Endodermal cell (in vitro differentiated cells): ENCODE results near the gene CARMIL3. TPM values are rescaled to one million over a fixed set of nuclear protein-coding genes. Genes with fewer than 3 reads are reported as not detected.

ENCODE experiments used
- DNase-seq: peaks from one replicate; pipeline ENCODE4 v3.0.0-alpha.2; 2017
- H3K27ac ChIP-seq: 2 replicates; pipeline ENCODE4 v1.5.1; 2013; ENCODE audit warnings: mild to moderate bottlenecking, low read depth, low read length, moderate library complexity
- H3K27me3 ChIP-seq: 2 replicates; pipeline ENCODE4 v1.6.1; 2013; ENCODE audit warnings: mild to moderate bottlenecking, low read length, moderate library complexity; ENCODE audit not compliant: insufficient read depth, control insufficient read depth, poor library complexity, severe bottlenecking
- H3K36me3 ChIP-seq: 2 replicates; pipeline ENCODE4 v1.7.0; 2013; ENCODE audit warnings: mild to moderate bottlenecking, low read length, moderate library complexity; ENCODE audit not compliant: control insufficient read depth, insufficient read depth
- H3K4me1 ChIP-seq: one replicate; pipeline ENCODE4 v1.7.0; 2013; ENCODE audit warnings: low read length; ENCODE audit not compliant: control insufficient read depth, insufficient read depth
- H3K4me3 ChIP-seq: 2 replicates; pipeline ENCODE4 v1.5.1; 2013; ENCODE audit warnings: mild to moderate bottlenecking, low read length, moderate library complexity
- H3K9ac ChIP-seq: 2 replicates; pipeline ENCODE4 v1.6.1; 2013; ENCODE audit warnings: mild to moderate bottlenecking, low read length, moderate library complexity; ENCODE audit not compliant: poor library complexity, severe bottlenecking; ENCODE audit errors: extremely low read depth
- H3K9me3 ChIP-seq: 2 replicates; pipeline ENCODE4 v1.6.1; 2013; ENCODE audit warnings: mild to moderate bottlenecking, low read length, moderate library complexity; ENCODE audit not compliant: control insufficient read depth
- H3K27ac Mint-ChIP-seq: 2 replicates; pipeline ENCODE4 v1.8.0; 2020; ENCODE audit warnings: mixed read lengths
- H3K27me3 Mint-ChIP-seq: 2 replicates; pipeline ENCODE4 v1.8.0; 2021; ENCODE audit warnings: mild to moderate bottlenecking, mixed read lengths; ENCODE audit not compliant: insufficient read depth
- H3K36me3 Mint-ChIP-seq: 2 replicates; pipeline ENCODE4 v1.8.0; 2020; ENCODE audit warnings: low read depth, mixed read lengths
- H3K4me1 Mint-ChIP-seq: 2 replicates; pipeline ENCODE4 v1.8.0; 2020; ENCODE audit warnings: mixed read lengths
- H3K4me3 Mint-ChIP-seq: 2 replicates; pipeline ENCODE4 v1.8.0; 2020; ENCODE audit warnings: mild to moderate bottlenecking, moderate library complexity, mixed read lengths
- H3K9me3 Mint-ChIP-seq: 2 replicates; pipeline ENCODE4 v1.8.0; 2020; ENCODE audit warnings: mild to moderate bottlenecking, mixed read lengths
- WGBS, 2 experiments: methylation state at CpG; one replicate each; pipeline versions ENCODE4 v1.1.5 to v1.1.7; 2013; ENCODE audit warnings: missing lambda C conversion rate in 2 of 2, mixed read lengths in 1 of 2; ENCODE audit not compliant: insufficient coverage in 1 of 2, insufficient read length in 1 of 2; 5-methylcytosine and 5-hydroxymethylcytosine counted together
- total RNA-seq, 2 donors: library from RNA; stranded (reverse); fragmentation: NEBNext Ultra II Directional in 1 of 2; extraction: Animal tissue kit (Norgen Biotek cat#: 25700) in 1 of 2; gene quantifications; 2 replicates in 1 of 2; 3 replicates in 1 of 2; pipeline ENCODE4 v1.2.1, GENCODE V29; 2021
- TF ChIP-seq, protein P1 (sequence below): fragments of 200-600 bp; sonication (generic); conservative IDR thresholded peaks from 2 replicates; pipeline ENCODE4 v1.5.0; 2021; ENCODE audit warnings: antibody characterized with exemption, mild to moderate bottlenecking

The CARMIL3 gene
- total RNA-seq, 2 donors from 2014 or later = 2.1 to 4.4 TPM

GRCh38 chr14:24051176-24051788, 527 bp upstream of the CARMIL3 start:
- H3K27me3 Mint-ChIP-seq = peaks cover 6% of the 10 kb centered on the region
- no peaks in the 10 kb centered on the region for H3K27me3 ChIP-seq
- peak; percentile 78 for DNase-seq
- H3K36me3 ChIP-seq = no peaks in the 10 kb centered on the region
- peaks cover 12% of the 10 kb centered on the region for H3K4me1 Mint-ChIP-seq
- peak overlapping the region; percentile 49 for H3K9ac ChIP-seq
- WGBS, 2 experiments = 18% methylated on average over 20 of the region's 20 CpGs; no CpG with 5 or more reads in 1 of the 2 experiments
- no peaks in the 10 kb centered on the region for H3K4me1 ChIP-seq
- H3K36me3 Mint-ChIP-seq = no peaks in the 10 kb centered on the region
- TF ChIP-seq, protein P1, sequence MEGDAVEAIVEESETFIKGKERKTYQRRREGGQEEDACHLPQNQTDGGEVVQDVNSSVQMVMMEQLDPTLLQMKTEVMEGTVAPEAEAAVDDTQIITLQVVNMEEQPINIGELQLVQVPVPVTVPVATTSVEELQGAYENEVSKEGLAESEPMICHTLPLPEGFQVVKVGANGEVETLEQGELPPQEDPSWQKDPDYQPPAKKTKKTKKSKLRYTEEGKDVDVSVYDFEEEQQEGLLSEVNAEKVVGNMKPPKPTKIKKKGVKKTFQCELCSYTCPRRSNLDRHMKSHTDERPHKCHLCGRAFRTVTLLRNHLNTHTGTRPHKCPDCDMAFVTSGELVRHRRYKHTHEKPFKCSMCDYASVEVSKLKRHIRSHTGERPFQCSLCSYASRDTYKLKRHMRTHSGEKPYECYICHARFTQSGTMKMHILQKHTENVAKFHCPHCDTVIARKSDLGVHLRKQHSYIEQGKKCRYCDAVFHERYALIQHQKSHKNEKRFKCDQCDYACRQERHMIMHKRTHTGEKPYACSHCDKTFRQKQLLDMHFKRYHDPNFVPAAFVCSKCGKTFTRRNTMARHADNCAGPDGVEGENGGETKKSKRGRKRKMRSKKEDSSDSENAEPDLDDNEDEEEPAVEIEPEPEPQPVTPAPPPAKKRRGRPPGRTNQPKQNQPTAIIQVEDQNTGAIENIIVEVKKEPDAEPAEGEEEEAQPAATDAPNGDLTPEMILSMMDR = no peak
- no peaks in the 10 kb centered on the region for H3K9me3 Mint-ChIP-seq
- peak overlapping the region; percentile 53 for H3K27ac ChIP-seq
- peak overlapping the region; percentile 77 for H3K4me3 ChIP-seq
- H3K27ac Mint-ChIP-seq = peak overlapping the region; percentile 16
- no peaks in the 10 kb centered on the region for H3K9me3 ChIP-seq
- H3K4me3 Mint-ChIP-seq = peak overlapping the region; percentile 50

- Histone ChIP-seq H3K36me3 (no peaks in the 10 kb centered on the region), H3K27me3 (no peaks in the 10 kb centered on the region), H3K9ac (no peak overlapping the region), H3K4me3 (no peak overlapping the region), H3K27ac (no peak overlapping the region), H3K4me1 (no peaks in the 10 kb centered on the region), H3K9me3 (no peaks in the 10 kb centered on the region)
- DNase-seq = peak; percentile 21
- Mint-ChIP-seq H3K4me1 (peaks cover 12% of the 10 kb centered on the region), H3K4me3 (peak overlapping the region; percentile 50), H3K27me3 (peaks cover 5% of the 10 kb centered on the region), H3K36me3 (no peaks in the 10 kb centered on the region), H3K27ac (no peak overlapping the region), H3K9me3 (no peaks in the 10 kb centered on the region)
- 79 to 82% methylated on average over 6 to 19 of the region's 20 CpGs for WGBS, 2 experiments
- TF ChIP-seq, protein P1 = no peak
These were observed 1.1 kb downstream of the CARMIL3 start for GRCh38 chr14:24052656-24053547.

- H3K27ac ChIP-seq = no peak overlapping the region
- Mint-ChIP-seq H3K36me3 (no peaks in the 10 kb centered on the region), H3K4me1 (peaks cover 12% of the 10 kb centered on the region), H3K27ac (no peak overlapping the region), H3K4me3 (no peak overlapping the region), H3K9me3 (no peaks in the 10 kb centered on the region), H3K27me3 (no peaks in the 10 kb centered on the region)
- no peak overlapping the region for H3K4me3 ChIP-seq
- H3K9ac ChIP-seq = no peak overlapping the region
- no peaks in the 10 kb centered on the region for H3K27me3 ChIP-seq
- WGBS, 2 experiments = 89 to 90% methylated on average over 3 to 10 of the region's 10 CpGs
- no peaks in the 10 kb centered on the region for H3K36me3 ChIP-seq
- TF ChIP-seq, protein P1 = no peak
- no peaks in the 10 kb centered on the region for H3K4me1 ChIP-seq
- H3K9me3 ChIP-seq = no peaks in the 10 kb centered on the region
- peak; percentile 40 for DNase-seq
These were observed 1.9 kb downstream of the CARMIL3 start for GRCh38 chr14:24053548-24054323.
